H1 (cell line): ENCODE measurements around the gene ZNF747. TPM values are rescaled to one million over a fixed set of nuclear protein-coding genes. Genes with fewer than 3 reads are reported as not detected.

ENCODE experiments used
- CTCF ChIA-PET: fragments of 300-600 bp; sonication (Branson Sonifier 250); formaldehyde crosslinking; loops from one replicate; lab custom pipeline; 2021; ENCODE audit not compliant: partially characterized antibody; lab: Charles Lee
- POLR2A ChIA-PET: fragments of 300-600 bp; sonication (Branson Sonifier 250); formaldehyde crosslinking; loops from one replicate; lab custom pipeline; 2021; ENCODE audit warnings: inconsistent platforms; ENCODE audit not compliant: partially characterized antibody; lab: Charles Lee
- DNase-seq, 2 experiments: peaks; one replicate each; pipeline versions ENCODE4 v3.0.0 to v3.0.0-alpha.2; 2010 to 2022; ENCODE audit warnings: low spot score in 2 of 2, low read depth in 1 of 2, mixed read lengths in 1 of 2
- FAIRE-seq: peaks from 2 replicates; lab custom pipeline; 2011; peaks lifted over from hg19 to GRCh38; lab: Jason Lieb, UNC
- H2AFZ ChIP-seq: 2 replicates; pipeline ENCODE4 v1.8.1; 2012; ENCODE audit warnings: low read length, inconsistent platforms
- H2AK5ac ChIP-seq: 2 replicates; pipeline ENCODE4 v1.6.1; 2013; ENCODE audit warnings: low read depth, low read length
- H2BK120ac ChIP-seq: replicated peaks from 2 replicates; pipeline ENCODE3; 2013; ENCODE audit warnings: low read depth, low read length, inconsistent platforms
- H2BK12ac ChIP-seq: 2 replicates; pipeline ENCODE4 v1.6.1; 2013; ENCODE audit warnings: low read depth, low read length
- H2BK15ac ChIP-seq: 2 replicates; pipeline ENCODE4 v1.6.1; 2013; ENCODE audit warnings: low read length
- H2BK20ac ChIP-seq: 2 replicates; pipeline ENCODE4 v1.6.1; 2013; ENCODE audit warnings: low read length
- H2BK5ac ChIP-seq: 2 replicates; pipeline ENCODE4 v1.6.1; 2013; ENCODE audit warnings: low read depth, low read length
- H3K14ac ChIP-seq: 2 replicates; pipeline ENCODE4 v1.6.1; 2013; ENCODE audit warnings: inconsistent platforms; ENCODE audit not compliant: insufficient read length
- H3K18ac ChIP-seq: 2 replicates; pipeline ENCODE4 v1.6.1; 2013; ENCODE audit warnings: low read length; ENCODE audit errors: extremely low read depth
- H3K23ac ChIP-seq: 2 replicates; pipeline ENCODE4 v1.6.1; 2013; ENCODE audit warnings: inconsistent platforms; ENCODE audit not compliant: insufficient read length
- H3K23me2 ChIP-seq: 2 replicates; pipeline ENCODE4 v1.6.1; 2013; ENCODE audit warnings: low read depth, low read length
- H3K27ac ChIP-seq: 2 replicates; pipeline ENCODE4 v1.6.1; 2011; ENCODE audit warnings: low read depth, low read length, inconsistent platforms
- H3K27me3 ChIP-seq, 4 experiments: replicated peaks in 1 of 4; 1 replicate in 1 of 4; 2 replicates in 3 of 4; pipeline versions ENCODE4 v1.6.1 to v1.8.1; 2011 to 2013; ENCODE audit warnings: low read length in 3 of 4, mild to moderate bottlenecking in 3 of 4, inconsistent platforms in 2 of 4, mixed read lengths in 2 of 4, moderate library complexity in 1 of 4; ENCODE audit not compliant: control insufficient read depth in 3 of 4, insufficient read depth in 3 of 4; ENCODE audit errors: extremely low read depth in 1 of 4
- H3K36me3 ChIP-seq, 4 experiments: 2 replicates each; pipeline versions ENCODE4 v1.6.1 to v1.8.1; 2011 to 2013; ENCODE audit warnings: mild to moderate bottlenecking in 4 of 4, low read length in 3 of 4, moderate library complexity in 2 of 4, control low read depth in 1 of 4, inconsistent platforms in 1 of 4; ENCODE audit not compliant: insufficient read depth in 4 of 4, control insufficient read depth in 2 of 4
- H3K4ac ChIP-seq: replicated peaks from 2 replicates; pipeline ENCODE3; 2013; ENCODE audit warnings: low read length, low read depth, mixed read lengths, inconsistent platforms; ENCODE audit not compliant: insufficient read length
- H3K4me1 ChIP-seq, 4 experiments: replicated peaks in 1 of 4; 1 replicate in 1 of 4; 2 replicates in 3 of 4; pipeline versions ENCODE4 v1.6.1 to v1.8.1; 2011 to 2013; ENCODE audit warnings: low read length in 3 of 4, inconsistent platforms in 2 of 4, mixed read lengths in 1 of 4; ENCODE audit not compliant: insufficient read depth in 4 of 4, control insufficient read depth in 3 of 4
- H3K4me2 ChIP-seq, 2 experiments: 2 replicates each; pipeline versions ENCODE4 v1.6.1 to v1.8.1; 2011 to 2013; ENCODE audit warnings: low read depth in 2 of 2, low read length in 2 of 2, control low read depth in 1 of 2, inconsistent platforms in 1 of 2, mild to moderate bottlenecking in 1 of 2; ENCODE audit not compliant: insufficient read depth in 1 of 2
- H3K4me3 ChIP-seq, 4 experiments: fragments of 200-600, 300-600 bp in 1 of 4; sonication (generic), shearing (Covaris generic), sonication (Bioruptor Twin) in 1 of 4; 2 replicates each; pipeline versions ENCODE4 v1.5.1 to v1.8.1; 2011 to 2016; ENCODE audit warnings: low read length in 4 of 4, low read depth in 3 of 4, control low read depth in 2 of 4, inconsistent platforms in 2 of 4, mild to moderate bottlenecking in 2 of 4, mixed read lengths in 1 of 4, moderate library complexity in 1 of 4; ENCODE audit not compliant: insufficient read depth in 2 of 4; ENCODE audit errors: extremely low read depth in 1 of 4
- H3K56ac ChIP-seq: replicated peaks from 2 replicates; pipeline ENCODE3; 2013; ENCODE audit warnings: low read depth, mild to moderate bottlenecking, mixed read lengths, low read length, inconsistent platforms; ENCODE audit not compliant: insufficient read length
- H3K79me1 ChIP-seq: 2 replicates; pipeline ENCODE4 v1.6.1; 2013; ENCODE audit warnings: low read depth, low read length, control low read depth
- H3K79me2 ChIP-seq, 2 experiments: 2 replicates each; pipeline versions ENCODE4 v1.6.1 to v1.8.1; 2012 to 2013; ENCODE audit warnings: low read length in 2 of 2, mild to moderate bottlenecking in 2 of 2, inconsistent platforms in 1 of 2; ENCODE audit not compliant: insufficient read depth in 2 of 2, control insufficient read depth in 1 of 2
- H3K9ac ChIP-seq, 4 experiments: replicated peaks in 1 of 4; 1 replicate in 1 of 4; 2 replicates in 3 of 4; pipeline versions ENCODE4 v1.6.1 to v1.8.1; 2011 to 2013; ENCODE audit warnings: low read depth in 3 of 4, low read length in 3 of 4, control low read depth in 2 of 4, mild to moderate bottlenecking in 2 of 4, moderate library complexity in 2 of 4, inconsistent platforms in 1 of 4; ENCODE audit errors: extremely low read depth in 1 of 4
- H3K9me3 ChIP-seq, 2 experiments: 2 replicates each; pipeline versions ENCODE4 v1.6.1 to v1.8.1; 2012 to 2013; ENCODE audit warnings: mild to moderate bottlenecking in 2 of 2, moderate library complexity in 2 of 2, control low read depth in 1 of 2, inconsistent platforms in 1 of 2, low read depth in 1 of 2, low read length in 1 of 2, mixed read lengths in 1 of 2; ENCODE audit not compliant: insufficient read depth in 2 of 2
- H4K20me1 ChIP-seq, 2 experiments: replicated peaks in 1 of 2; 2 replicates each; pipeline versions ENCODE3 to v1.8.1; 2011 to 2013; ENCODE audit warnings: inconsistent platforms in 2 of 2, low read length in 2 of 2, mild to moderate bottlenecking in 1 of 2; ENCODE audit not compliant: insufficient read depth in 2 of 2, control insufficient read depth in 1 of 2
- H4K5ac ChIP-seq: 2 replicates; pipeline ENCODE4 v1.6.1; 2013; ENCODE audit warnings: low read length, low read depth, mixed read lengths, inconsistent platforms; ENCODE audit not compliant: insufficient read length
- H4K8ac ChIP-seq: 2 replicates; pipeline ENCODE4 v1.8.0; 2013; ENCODE audit warnings: mild to moderate bottlenecking, moderate library complexity, low read length, inconsistent platforms; ENCODE audit not compliant: insufficient read depth; ENCODE audit errors: extremely low read depth
- H4K91ac ChIP-seq: replicated peaks from 2 replicates; pipeline ENCODE3; 2013; ENCODE audit warnings: low read length, mixed read lengths, inconsistent platforms; ENCODE audit not compliant: insufficient read length
- ASH2L ChIP-seq: fragments of 200-600, 300-600 bp; sonication (generic); IDR thresholded peaks from one replicate; pipeline ENCODE4 v1.7.1; 2017; ENCODE audit warnings: low read length
- RBBP5 ChIP-seq: IDR thresholded peaks from 2 replicates; pipeline ENCODE4 v1.7.1; 2012; ENCODE audit warnings: low read depth, mild to moderate bottlenecking, inconsistent platforms, low read length, moderate library complexity, borderline replicate concordance
- TBP ChIP-seq: IDR thresholded peaks from 2 replicates; pipeline ENCODE4 v1.6.1; 2011; ENCODE audit warnings: low read depth, low read length, improper control_type of control experiment
- WGBS, 2 experiments: shearing (Covaris generic) in 1 of 2; methylation state at CpG; one replicate each; pipeline versions ENCODE4 v1.1.6 to v1.1.7; 2013 to 2015; ENCODE audit warnings: low lambda C conversion rate in 2 of 2, mixed read lengths in 2 of 2, inconsistent platforms in 1 of 2, low coverage in 1 of 2, missing lambda C conversion rate in 1 of 2; ENCODE audit not compliant: insufficient replicate concordance in 2 of 2, insufficient coverage in 1 of 2, insufficient read length in 1 of 2; ENCODE audit errors: extremely low coverage in 1 of 2, missing lambda C conversion rate in 1 of 2; 5-methylcytosine and 5-hydroxymethylcytosine counted together
- polyA plus RNA-seq, 7 experiments: library from polyadenylated mRNA; depleted of rRNA in 3 of 7; stranded (reverse) in 5 of 7; unstranded in 2 of 7; fragments of >200 nt in 5 of 7; fragments of 200-250 nt in 2 of 7; gene quantifications; 1 replicate in 5 of 7; 2 replicates in 1 of 7; 4 replicates in 1 of 7; pipeline versions ENCODE4 v1.2.1 to v1.2.3, GENCODE V29; 2011 to 2013; ENCODE audit warnings: missing spikeins in 2 of 7, mixed read lengths in 2 of 7
- total RNA-seq: library from RNA; stranded (reverse); fragmentation: NEBNext Ultra II Directional; extraction: Animal tissue kit (Norgen Biotek cat#: 25700); gene quantifications from 2 replicates; pipeline ENCODE4 v1.2.1, GENCODE V29; 2021

ZNF747 gene
- total and polyA plus RNA-seq, 2 of the 8 experiments (the other 6 are each of a cell fraction or from before 2014, with no cell fraction given), result 9.9 to 10.3 TPM

GRCh38 chr16:30574678-30575077, 40.0 kb upstream of the ZNF747 start:
- no peak overlapping the region for H3K14ac ChIP-seq
- no peak overlapping the region for H2BK15ac ChIP-seq
- H3K56ac ChIP-seq, result no peak overlapping the region
- H4K20me1 ChIP-seq, result peaks cover 0 to 2% of the 10 kb centered on the region in 2 experiments
- POLR2A ChIA-PET, result interaction anchor here (1.3 to 3.8 kb wide), 5 partner anchors 10 to 53 kb away, joined by 3 to 28 read pairs (median 6); partner anchors contain the start of genes ZNF747, ZNF764 and ZNF785
- no peak overlapping the region for H3K4me2 ChIP-seq
- no peak overlapping the region for H2BK20ac ChIP-seq
- H3K4ac ChIP-seq, result no peak overlapping the region
- H2AK5ac ChIP-seq, result no peak overlapping the region
- no peaks in the 10 kb centered on the region for H3K27me3 ChIP-seq
- TF ChIP-seq ASH2L (no peak), TBP (no peak), RBBP5 (no peak)
- H3K9me3 ChIP-seq, result no peaks in the 10 kb centered on the region
- H2BK5ac ChIP-seq, result no peak overlapping the region
- no peak overlapping the region for H4K8ac ChIP-seq
- no peaks in the 10 kb centered on the region for H3K79me2 ChIP-seq
- no peak overlapping the region for H3K4me3 ChIP-seq
- H3K4me1 ChIP-seq, result peaks cover 0 to 6% (median 2%) of the 10 kb centered on the region in 4 experiments; a peak in 5 of 7 replicates
- no peak overlapping the region for H3K9ac ChIP-seq
- no peak overlapping the region for H2BK120ac ChIP-seq
- peaks cover 14% of the 10 kb centered on the region; the same call in 1 of the 2 replicates for H3K23me2 ChIP-seq
- no peak overlapping the region for H4K5ac ChIP-seq
- CTCF ChIA-PET, result interaction anchor here (0.8 to 1.9 kb wide), 3 partner anchors 13 to 145 kb away, joined by 3 to 6 read pairs (median 4); partner anchors contain the start of genes DCTPP1 and ZNF747
- H3K23ac ChIP-seq, result no peak overlapping the region
- H3K79me1 ChIP-seq, result no peaks in the 10 kb centered on the region
- no peak overlapping the region for H2BK12ac ChIP-seq
- no peak for DNase-seq
- H4K91ac ChIP-seq, result no peak overlapping the region
- 89 to 100% methylated on average over 1 of the region's 1 CpG for WGBS, 2 experiments
- H3K36me3 ChIP-seq, result peaks cover 0 to 3% (median 2%) of the 10 kb centered on the region in 4 experiments; a peak in 3 of 8 replicates
- FAIRE-seq, result no peak
- H2AFZ ChIP-seq, result no peak overlapping the region
- H3K18ac ChIP-seq, result no peak overlapping the region
- no peak overlapping the region for H3K27ac ChIP-seq
